Heart left ventricle (tissue), 13 donors: ENCODE measurements around the gene TSR2.

Experiments used
- POLR2A ChIP-seq, 2 donors: fragments of 450-650 bp; IDR thresholded peaks; one replicate each; pipeline ENCODE4 v1.6.1; 2017; ENCODE audit warnings: antibody characterized with exemption in 2 of 2, mild to moderate bottlenecking in 2 of 2, moderate library complexity in 2 of 2
- TF ChIP-seq, protein P1 (sequence below), 12 donors: fragments of 200-600 bp; sonication (generic) in 4 of 12; IDR thresholded peaks; one replicate each; pipeline versions ENCODE4 v1.5.0 to v1.8.0; 2018 to 2022; ENCODE audit warnings: antibody characterized with exemption in 12 of 12, mild to moderate bottlenecking in 5 of 12
- donor health status: ischemic (EF 13 %, LVEDD 7.1; RV severe dilation, severe dysfunction).
- donor health status: DM: no; HTN: yes; CAD: no.
- donor health status: DM: no; HTN: no; CAD: no.
- donor health status: ischemic (EF 25% LVEDD 6.9; RV normal size, moderate dysfunction).
- donor health status: ischemic (EF 25% LVEDD 5.7; RV mildly dilated, moderate dysfunction).
- donor health status: ischemic (EF 35%, LVEDD 5.7; RV mildly dilated, moderate dysfunction).
- donor health status: nonischemic (EF 11% LVEDD 7.7; RV severe dilation, severe dysfunction).
- donor health status: DM: yes; HTN: yes; CAD: no.
- donor health status: PGD.
- donor health status: ischemic (EF 29% LVEDD 5.4; RV normal size, mild dysfunction).
- donor health status: nonischemic (EF 23%, LVEDD 6.1; RV moderate dilation, normal function).

DNA sequence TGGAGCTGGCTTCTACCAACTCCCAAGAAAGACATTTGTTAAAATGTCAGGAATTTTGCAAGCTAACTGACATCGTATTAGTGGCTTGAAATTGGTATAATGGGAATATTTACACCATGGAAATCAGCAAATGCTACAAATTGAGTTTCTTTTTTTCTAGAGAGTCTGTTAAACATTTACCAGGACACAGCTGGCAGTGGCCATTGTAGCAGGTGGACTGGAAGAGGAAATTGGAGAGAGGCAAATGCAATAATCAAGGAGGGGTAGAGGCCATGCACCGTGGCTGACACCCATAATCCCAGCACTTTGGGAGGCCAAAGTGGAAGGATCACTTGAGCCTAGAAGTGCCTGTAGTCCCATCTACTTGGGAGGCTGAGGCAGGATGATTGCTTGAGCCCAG lies 32.9 kb upstream of the TSR2 start:
- TF ChIP-seq, protein P1, sequence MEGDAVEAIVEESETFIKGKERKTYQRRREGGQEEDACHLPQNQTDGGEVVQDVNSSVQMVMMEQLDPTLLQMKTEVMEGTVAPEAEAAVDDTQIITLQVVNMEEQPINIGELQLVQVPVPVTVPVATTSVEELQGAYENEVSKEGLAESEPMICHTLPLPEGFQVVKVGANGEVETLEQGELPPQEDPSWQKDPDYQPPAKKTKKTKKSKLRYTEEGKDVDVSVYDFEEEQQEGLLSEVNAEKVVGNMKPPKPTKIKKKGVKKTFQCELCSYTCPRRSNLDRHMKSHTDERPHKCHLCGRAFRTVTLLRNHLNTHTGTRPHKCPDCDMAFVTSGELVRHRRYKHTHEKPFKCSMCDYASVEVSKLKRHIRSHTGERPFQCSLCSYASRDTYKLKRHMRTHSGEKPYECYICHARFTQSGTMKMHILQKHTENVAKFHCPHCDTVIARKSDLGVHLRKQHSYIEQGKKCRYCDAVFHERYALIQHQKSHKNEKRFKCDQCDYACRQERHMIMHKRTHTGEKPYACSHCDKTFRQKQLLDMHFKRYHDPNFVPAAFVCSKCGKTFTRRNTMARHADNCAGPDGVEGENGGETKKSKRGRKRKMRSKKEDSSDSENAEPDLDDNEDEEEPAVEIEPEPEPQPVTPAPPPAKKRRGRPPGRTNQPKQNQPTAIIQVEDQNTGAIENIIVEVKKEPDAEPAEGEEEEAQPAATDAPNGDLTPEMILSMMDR (IDR thresholded peaks at IDR 0.05): no peak
- no peak for TF ChIP-seq POLR2A (IDR thresholded peaks at IDR 0.05)
